Frontal cortex (tissue), 4 donors: ENCODE measurements around the gene PCSK2. TPM values are rescaled to one million over a fixed set of nuclear protein-coding genes. Genes with fewer than 3 reads are reported as not detected.

ENCODE experiments used
- DNase-seq, 2 donors: peaks; one replicate each; pipeline ENCODE4 v3.0.0; 2012; ENCODE audit warnings: low spot score in 2 of 2
- FAIRE-seq: peaks from 2 replicates; lab custom pipeline; 2012; peaks lifted over from hg19 to GRCh38; lab: Jason Lieb, UNC
- small RNA-seq: library from RNA; depleted of rRNA; stranded (forward); fragments of <200 nt; gene quantifications from one replicate; pipeline ENCODE3, GENCODE V24; 2014
- total RNA-seq: library from RNA; depleted of rRNA; stranded (reverse); fragments of >200 nt; gene quantifications from one replicate; pipeline ENCODE4 v1.2.3, GENCODE V29; 2014
- donor health status: control.
- donor health status: control.
- donor health status: control.

Gene PCSK2
- total RNA-seq, 1 donor from 2014 or later, result 15.9 TPM

DNA sequence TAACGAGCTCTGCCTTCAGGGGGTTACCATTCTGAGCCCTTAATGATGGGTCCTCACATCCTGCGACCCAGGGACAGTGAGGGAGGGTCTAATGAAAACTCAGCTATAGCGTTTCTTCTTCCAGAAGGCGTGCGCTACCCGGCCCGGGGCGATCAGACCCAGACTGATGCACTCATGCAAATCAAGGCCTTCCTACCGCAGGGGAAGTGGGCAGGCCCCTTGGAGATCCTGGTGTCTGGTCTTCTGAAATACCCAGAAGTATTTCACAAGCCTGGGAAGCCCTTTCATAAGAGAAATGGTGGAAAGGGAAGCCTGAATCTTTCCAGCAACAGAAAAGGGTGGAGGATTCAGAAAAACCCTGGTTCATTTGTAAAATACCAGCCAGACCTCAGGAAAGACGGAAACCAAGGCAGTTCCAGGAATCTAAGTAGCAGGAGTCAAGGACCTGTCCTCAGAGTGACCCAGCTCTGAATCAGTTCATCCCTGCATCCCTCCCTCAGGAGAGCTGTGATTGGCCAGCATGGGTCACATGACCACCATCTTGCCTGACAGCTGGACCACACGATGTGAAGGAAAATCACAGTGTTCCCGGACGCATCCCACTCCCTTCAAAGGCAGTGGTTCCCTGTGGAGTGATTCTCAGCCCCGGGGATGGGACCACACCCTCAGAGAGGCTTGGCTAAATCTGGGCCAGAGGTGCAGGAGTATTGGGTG is 291.7 kb downstream of the PCSK2 start:
- FAIRE-seq (no peak), DNase-seq (peak in 1 of 2 donors; percentile 25)

DNA sequence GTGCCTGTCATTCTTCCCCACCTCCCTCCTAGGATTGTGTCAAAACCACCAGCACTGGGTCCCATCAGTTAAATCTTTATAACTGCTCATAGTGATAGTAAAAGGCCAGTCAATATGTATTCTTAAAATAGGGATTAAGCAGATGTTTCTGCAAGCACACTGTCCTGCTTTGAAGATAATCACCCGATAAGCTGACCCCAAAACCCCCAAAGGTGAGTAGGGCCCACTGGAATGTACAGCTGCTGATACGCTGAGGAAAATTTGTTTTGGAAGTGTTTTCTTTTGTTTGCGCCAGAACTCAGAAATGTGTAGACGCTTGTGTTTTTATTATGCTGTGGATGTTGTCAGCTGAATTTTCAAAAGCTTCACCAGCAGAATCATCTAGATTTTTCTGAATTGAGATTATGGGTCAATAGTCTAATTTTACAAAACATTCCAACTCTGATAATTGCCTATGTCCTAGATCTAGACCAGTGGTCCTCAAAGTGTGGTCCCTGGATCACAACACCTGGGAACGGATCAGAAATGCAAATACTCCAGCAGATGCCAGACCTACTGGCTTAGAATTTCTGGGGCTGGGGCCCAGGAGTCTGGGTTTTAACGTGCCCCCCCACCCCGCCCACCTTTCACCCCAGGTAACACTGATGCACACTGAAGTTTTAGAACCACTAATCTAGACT is 292.9 kb downstream of the PCSK2 start:
- no peak for FAIRE-seq
- no peak for DNase-seq

DNA sequence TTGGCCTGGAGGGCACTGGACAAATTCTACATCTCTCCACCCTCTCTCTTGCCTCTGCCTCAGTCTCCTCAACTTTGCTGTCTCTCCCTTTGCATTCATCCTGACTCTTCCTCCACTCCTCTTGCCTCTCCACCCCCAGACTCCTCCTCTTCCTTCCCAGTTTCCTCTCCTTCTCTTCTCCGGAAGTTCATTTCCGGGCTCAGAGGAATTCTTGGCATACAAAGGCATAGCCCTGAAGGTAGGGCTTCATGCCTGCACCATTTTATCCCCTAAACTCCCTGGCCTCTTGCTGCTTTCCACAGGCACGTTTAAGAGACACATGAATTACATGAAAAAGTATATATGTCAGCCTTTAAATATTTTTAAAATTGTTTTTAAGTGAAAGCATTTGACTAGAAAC is 293.7 kb downstream of the PCSK2 start:
- FAIRE-seq, result no peak
- no peak for DNase-seq

DNA sequence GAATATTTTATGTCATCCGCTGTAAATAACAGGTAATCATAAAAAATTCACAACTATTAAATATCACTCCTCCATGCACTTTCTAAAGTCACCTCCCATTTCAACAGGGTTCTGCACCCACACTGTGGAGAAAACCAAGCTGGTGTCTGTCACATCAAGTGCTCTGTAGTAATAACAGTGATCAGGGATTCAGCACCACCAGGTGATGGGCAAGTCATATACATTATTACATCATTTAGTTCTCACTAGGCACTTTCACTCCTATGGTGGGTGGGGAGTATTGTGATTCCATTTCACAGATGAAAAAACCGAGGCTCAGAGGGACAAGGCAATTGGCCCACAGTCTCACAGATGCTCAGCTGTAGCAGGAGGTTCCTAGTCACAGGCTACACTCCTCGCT is 295.7 kb downstream of the PCSK2 start:
- FAIRE-seq, result no peak
- no peak for DNase-seq

DNA sequence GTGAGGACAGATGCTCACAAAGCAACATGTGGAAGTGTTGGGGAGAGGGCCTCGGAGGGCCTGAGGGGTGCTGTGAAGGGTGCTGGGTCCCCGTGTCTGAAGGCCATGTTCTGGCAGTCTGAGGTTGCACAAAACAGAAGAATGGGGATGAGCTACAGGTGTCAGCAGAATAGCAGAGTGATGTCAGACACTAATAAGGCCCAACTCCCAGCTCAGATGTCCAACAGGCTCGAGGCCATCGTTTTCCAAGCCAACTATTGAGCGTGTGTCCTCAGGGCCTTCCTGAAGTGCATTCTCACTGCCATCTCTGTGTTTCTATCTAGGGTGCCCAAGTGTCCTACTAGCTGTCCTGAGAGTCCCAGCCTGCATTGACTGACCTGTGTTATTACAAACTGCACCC is 296.5 kb downstream of the PCSK2 start:
- DNase-seq, result no peak
- no peak for FAIRE-seq

DNA sequence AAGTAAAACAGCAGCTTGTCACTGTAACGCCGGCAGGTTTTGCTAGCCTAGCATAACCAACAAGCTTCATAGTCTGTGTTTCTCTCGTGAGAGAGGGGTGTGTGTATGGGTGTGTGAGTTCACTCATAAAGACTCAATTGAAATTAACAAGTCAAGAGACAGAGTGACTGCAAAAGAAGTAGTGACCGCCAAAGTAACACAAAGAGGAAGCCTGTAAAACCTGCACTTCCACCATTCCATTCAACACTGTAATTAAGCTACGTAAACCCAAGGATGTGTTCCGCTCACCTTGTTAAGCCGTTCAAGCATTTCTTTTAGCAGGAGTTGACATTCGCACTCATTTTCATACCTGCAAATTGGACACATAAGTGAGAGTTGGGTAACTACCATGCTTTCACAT is 297.7 kb downstream of the PCSK2 start:
- DNase-seq (no peak), FAIRE-seq (no peak)

DNA sequence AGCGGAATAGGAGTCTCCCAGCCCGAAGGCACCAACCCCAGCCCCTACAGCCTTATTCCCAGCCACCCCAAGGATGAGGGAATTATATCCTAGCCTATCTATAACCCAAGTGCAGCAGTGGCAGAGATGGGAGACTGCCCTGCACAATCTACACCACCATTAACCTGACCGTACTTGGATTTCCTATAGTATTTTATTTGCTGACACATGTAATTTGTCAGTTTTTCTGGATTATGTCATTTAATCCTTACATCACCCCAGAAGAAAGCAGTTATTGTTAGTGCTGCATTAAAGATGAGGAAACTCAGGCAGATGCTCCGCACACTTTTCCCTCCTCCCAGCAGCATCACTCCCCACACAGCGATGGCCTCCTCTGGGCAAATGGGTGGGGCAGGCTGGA is 298.3 kb downstream of the PCSK2 start:
- DNase-seq, result no peak
- no peak for FAIRE-seq

DNA sequence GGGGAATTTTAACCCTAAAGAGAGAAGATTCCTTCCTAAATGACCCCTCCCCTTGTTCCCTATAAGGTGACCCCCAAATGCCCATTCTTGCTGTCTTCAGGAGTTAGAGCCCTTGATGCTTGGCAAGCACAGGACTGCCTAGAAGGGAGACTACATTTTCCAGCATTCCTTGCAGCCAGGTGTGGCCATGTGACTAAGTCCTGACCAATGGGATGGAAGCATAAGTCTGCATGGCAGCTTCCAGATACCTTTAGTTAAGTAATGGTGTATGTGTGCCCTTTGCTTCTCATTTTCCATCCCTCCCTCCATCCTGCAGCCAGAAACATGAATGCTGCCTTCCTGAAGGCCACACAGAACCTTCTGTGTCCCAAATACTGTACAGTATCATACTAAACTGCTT is 298.8 kb downstream of the PCSK2 start:
- FAIRE-seq, result no peak
- DNase-seq, result no peak

DNA sequence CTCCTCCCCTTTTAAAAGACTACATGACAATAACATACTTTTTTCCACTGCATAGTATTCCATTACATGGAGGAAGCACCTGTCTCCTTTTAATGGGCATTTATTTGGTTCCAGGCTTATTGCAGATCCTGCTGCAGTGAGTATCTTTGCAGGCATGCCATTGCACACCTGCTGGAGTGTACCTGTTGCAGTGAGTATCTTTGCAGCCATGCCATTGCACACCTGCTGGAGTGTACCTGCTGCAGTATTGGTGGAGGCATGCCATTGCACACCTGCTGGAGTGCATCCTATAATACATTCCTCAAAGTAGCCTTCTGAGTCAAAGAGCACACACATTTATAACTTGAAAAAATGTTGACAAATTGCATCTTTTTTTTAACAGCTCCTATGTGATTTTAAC is 302.7 kb downstream of the PCSK2 start:
- no peak for FAIRE-seq
- DNase-seq, result no peak

DNA sequence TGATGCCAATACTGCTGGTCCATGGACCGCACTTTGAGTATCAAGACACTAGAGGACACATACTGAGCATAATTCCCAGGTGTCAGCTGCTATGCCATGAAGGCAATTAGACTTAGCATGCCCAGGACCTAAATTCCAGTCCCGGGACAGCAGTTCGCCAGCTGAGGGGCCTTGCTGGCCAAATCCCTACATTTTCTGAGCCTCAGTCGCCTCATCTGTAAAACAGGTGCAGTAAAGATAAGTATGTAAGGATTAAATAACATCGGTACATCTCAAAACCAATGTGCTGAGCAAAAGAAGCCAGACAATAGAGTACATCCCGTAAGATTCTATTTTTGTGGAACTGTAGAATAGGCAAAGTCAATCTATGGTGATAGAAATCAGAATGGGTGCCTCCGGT is 303.3 kb downstream of the PCSK2 start:
- FAIRE-seq (no peak), DNase-seq (no peak)

DNA sequence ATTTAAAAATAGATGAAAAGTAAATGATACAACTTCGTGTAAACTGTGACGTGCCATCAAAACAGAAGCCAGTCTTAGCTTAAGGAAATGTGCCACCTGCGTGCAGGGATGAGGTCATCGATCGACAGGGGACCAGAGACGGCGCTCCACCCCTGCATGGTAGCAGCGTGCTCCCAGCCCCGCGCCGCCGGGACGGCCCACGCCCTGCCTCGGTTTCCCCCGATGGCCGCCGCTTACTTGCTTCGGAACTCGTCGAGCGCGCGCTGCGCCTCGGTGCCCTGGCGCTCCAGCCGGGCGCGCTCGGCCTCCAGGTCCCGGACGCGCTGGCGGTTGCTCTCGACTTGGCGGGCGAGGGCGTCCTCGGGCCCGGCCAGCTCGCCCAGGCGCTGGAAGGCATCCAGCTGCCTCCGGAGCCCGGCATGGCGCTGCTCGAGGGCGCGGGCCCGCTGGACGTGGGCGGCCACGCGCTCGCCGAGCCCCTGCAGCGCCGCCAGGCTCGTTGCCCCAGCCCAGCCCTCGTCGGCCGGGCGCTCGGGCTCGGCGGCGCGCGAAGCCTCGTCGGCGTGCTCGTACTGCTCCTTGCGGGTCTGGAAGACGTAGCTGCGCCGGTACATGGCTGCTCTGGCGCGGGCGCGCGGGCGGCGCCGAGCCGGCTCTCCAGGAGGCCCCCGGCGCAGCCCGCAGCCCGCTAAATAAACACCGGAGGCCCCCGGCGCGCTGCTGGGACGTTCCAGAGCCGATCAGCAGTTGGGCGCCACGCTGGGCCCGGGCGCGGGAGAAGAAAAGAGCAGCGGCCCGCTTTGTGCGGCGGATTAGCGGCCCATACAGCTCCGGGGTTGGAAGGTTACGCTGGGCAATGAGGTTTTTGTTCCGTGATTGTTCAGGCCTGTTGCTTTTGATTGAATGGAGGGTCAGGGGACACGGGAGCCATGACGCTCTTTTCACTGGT is 304.1 kb downstream of the PCSK2 start, which contains the start of gene BFSP1:
Gene BFSP1, minus strand, starts transcription at position 664 of the 949 bp plus-strand sequence. Its CDS starts 50 bp downstream, at position 614.
- DNase-seq (peak; percentile 67 to 72), FAIRE-seq (no peak)

DNA sequence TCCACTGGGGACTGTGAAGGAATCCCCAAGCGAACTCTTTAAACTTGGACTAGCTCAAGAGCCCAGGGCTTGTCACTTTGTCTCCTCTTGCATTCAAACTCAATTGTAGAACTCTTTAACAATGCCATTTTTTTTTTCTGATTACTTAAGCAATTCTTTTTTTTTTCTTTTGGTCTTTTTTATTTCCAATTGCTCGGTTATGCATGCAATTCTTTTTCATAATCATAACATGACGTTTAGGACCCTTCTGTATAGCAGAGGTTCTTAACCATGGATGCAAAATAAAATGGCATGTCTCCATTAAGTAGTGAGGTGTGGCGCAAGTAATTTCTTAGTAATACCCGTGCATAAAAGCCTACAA is 304.8 kb downstream of the PCSK2 start:
- FAIRE-seq, result no peak

DNA sequence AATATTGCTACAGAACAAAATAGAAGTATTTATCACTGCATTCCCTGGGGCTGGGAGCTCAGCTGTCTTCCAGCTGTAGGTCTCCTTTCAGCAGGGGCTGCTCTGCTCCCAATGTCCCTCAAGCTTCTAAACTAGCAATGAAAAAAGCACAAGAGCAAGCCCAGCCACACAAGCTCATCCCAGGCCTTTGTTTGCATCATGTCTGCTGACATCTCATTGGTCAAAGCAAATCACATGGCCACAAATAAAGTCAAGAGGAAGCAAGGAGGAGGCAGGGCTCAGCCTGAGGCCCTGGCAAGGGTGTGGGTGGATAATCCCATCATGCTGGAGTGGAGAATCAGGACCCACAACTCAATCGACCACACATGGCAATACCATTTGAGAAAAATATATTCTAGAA is 306.6 kb downstream of the PCSK2 start:
- FAIRE-seq (no peak), DNase-seq (peak in 1 of 2 donors; percentile 23)

More for the DNA sequence above, 304.8 kb downstream of the PCSK2 start:
- no peak for DNase-seq

DNA sequence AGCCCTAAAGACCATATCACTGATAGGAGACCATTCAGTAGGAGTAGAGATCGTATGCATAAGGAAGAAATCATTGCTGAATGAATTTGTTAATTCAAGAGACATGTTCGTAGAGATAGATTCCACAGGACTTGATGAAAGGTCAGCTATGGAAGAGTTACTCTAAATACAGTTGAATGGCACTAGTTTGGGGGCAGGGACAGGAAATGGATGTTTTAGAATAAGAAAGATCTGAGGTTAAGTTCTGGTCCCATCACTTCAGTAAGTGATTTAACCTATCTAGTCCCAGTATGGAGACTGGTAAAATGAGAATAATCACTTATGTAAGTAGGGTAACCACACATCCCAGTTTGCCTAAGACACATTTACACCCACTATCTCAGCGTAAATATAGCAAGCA is 307.2 kb downstream of the PCSK2 start:
- FAIRE-seq, result no peak
- no peak for DNase-seq

Small RNAs within 50 kb of the gene (small RNA-seq; reads per million reads assigned to genes)
- gene AL359511.1, result not detected
- gene RNU1-131P, result 0.08 reads per million
- gene RNU6-27P, result 0.08 reads per million
